ENCODE measurements around the gene CMAS.

GRCh38 chr12:22066310-22066709 lies 20.3 kb downstream of the CMAS start:
- no peak for TF ChIP-seq POLR2A (IDR thresholded peaks at IDR 0.05; ENCODE audit: borderline replicate concordance, extremely low read depth, insufficient read depth, insufficient read length)
- TF ChIP-seq ATF3 (IDR thresholded peaks at IDR 0.05) = no peak
- TF ChIP-seq SRF (IDR thresholded peaks at IDR 0.05; ENCODE audit: low read depth) = no peak
- no peak for TF ChIP-seq YY1 (IDR thresholded peaks at IDR 0.05; ENCODE audit: extremely low read depth, insufficient replicate concordance, low read depth, low read length)
- no peak for TF ChIP-seq JUND (IDR thresholded peaks at IDR 0.05)
- TF ChIP-seq CTCF (IDR thresholded peaks at IDR 0.05 in 2 of 3, conservative IDR thresholded peaks at IDR 0.05 in 1 of 3; ENCODE audit: borderline replicate concordance in 1 of 3, insufficient read depth in 1 of 3, low read depth in 2 of 3, low read length in 2 of 3) = no peak
- no peak for TF ChIP-seq POLR2AphosphoS5 (IDR thresholded peaks at IDR 0.05; ENCODE audit: low read depth, low read length)
- no peak for TF ChIP-seq ZNF274 (IDR thresholded peaks at IDR 0.05; ENCODE audit: low read depth, low read length)
- TF ChIP-seq SIN3A (IDR thresholded peaks at IDR 0.05; ENCODE audit: low read depth) = no peak
- no peak for TF ChIP-seq EZH2 (IDR thresholded peaks at IDR 0.05)
- no peak for TF ChIP-seq EZH2phosphoT487 (IDR thresholded peaks at IDR 0.05; ENCODE audit: borderline replicate concordance)
- no peak for TF ChIP-seq REST (IDR thresholded peaks at IDR 0.05; ENCODE audit: low read depth)

Measured in HCT116 (cell line).